KMS-11 (cell line): ENCODE results near the gene WNT2B.

Source experiments
- H2AFZ ChIP-seq: fragments of 200-600 bp; sonication (generic); 2 replicates; pipeline ENCODE4 v1.6.1; 2016; ENCODE audit warnings: antibody characterized with exemption, mixed run types, low read depth
- H3K27ac ChIP-seq: fragments of 200-600 bp; sonication (generic); 2 replicates; pipeline ENCODE4 v1.6.1; 2016; ENCODE audit warnings: mild to moderate bottlenecking, mixed run types
- H3K27me3 ChIP-seq: fragments of 200-600 bp; sonication (generic); 2 replicates; pipeline ENCODE4 v1.6.1; 2017; ENCODE audit warnings: mild to moderate bottlenecking, low read depth, mixed run types, moderate library complexity; ENCODE audit not compliant: insufficient read depth
- H3K36me3 ChIP-seq: fragments of 200-600 bp; sonication (generic); 2 replicates; pipeline ENCODE4 v1.6.1; 2017; ENCODE audit warnings: mild to moderate bottlenecking, mixed run types; ENCODE audit not compliant: insufficient read depth
- H3K4me1 ChIP-seq: fragments of 200-600 bp; sonication (generic); 2 replicates; pipeline ENCODE4 v1.6.1; 2016; ENCODE audit warnings: mild to moderate bottlenecking, low read depth, mixed run types; ENCODE audit not compliant: poor library complexity, severe bottlenecking
- H3K4me2 ChIP-seq: fragments of 200-600 bp; sonication (generic); 2 replicates; pipeline ENCODE4 v1.7.0; 2016; ENCODE audit warnings: mild to moderate bottlenecking, mixed run types
- H3K4me3 ChIP-seq: fragments of 200-600 bp; sonication (generic); IDR thresholded peaks from 2 replicates; pipeline ENCODE4 v1.6.1; 2017; ENCODE audit warnings: low read depth, low read length, mixed read lengths; ENCODE audit not compliant: insufficient read depth
- H3K79me2 ChIP-seq: fragments of 200-600 bp; sonication (generic); 2 replicates; pipeline ENCODE4 v1.6.1; 2016; ENCODE audit warnings: low read depth, mixed run types; ENCODE audit not compliant: insufficient read depth
- H3K9ac ChIP-seq: fragments of 200-600 bp; sonication (generic); 2 replicates; pipeline ENCODE4 v1.6.1; 2016; ENCODE audit warnings: mild to moderate bottlenecking, mixed run types
- H4K20me1 ChIP-seq: fragments of 200-600 bp; sonication (generic); 2 replicates; pipeline ENCODE4 v1.6.1; 2016; ENCODE audit warnings: mild to moderate bottlenecking, mixed run types; ENCODE audit not compliant: insufficient read depth
- TF ChIP-seq, protein P1 (sequence below): fragments of 200-600 bp; sonication (generic); conservative IDR thresholded peaks from 2 replicates; pipeline ENCODE4 v1.6.1; 2017; ENCODE audit warnings: low read depth, mild to moderate bottlenecking, antibody characterized with exemption, low read length, moderate library complexity, mixed read lengths

Gene WNT2B

DNA sequence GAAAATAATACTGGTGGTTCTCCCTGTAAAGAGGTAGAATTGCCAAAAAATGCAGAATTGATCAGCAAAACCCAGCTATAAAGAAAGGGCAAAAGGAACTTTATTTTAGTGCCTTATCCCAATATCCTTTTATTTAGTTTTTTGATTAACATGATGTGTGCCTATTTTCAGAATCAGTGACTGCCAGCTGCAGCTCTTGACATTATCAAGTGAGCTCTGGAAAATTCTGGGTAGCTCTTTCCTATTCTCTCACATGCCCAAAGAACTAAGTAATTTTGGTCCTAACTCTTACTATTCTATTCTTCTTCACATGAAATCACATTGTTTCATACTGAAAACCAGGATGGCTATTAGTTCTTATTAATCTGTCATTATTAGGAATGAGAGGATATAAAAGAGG lies 22.1 kb downstream of the WNT2B start:
- H3K27me3 ChIP-seq: no peaks in the 10 kb centered on the region
- no peak overlapping the region for H3K4me2 ChIP-seq
- H3K4me3 ChIP-seq: no peak overlapping the region
- TF ChIP-seq, protein P1, sequence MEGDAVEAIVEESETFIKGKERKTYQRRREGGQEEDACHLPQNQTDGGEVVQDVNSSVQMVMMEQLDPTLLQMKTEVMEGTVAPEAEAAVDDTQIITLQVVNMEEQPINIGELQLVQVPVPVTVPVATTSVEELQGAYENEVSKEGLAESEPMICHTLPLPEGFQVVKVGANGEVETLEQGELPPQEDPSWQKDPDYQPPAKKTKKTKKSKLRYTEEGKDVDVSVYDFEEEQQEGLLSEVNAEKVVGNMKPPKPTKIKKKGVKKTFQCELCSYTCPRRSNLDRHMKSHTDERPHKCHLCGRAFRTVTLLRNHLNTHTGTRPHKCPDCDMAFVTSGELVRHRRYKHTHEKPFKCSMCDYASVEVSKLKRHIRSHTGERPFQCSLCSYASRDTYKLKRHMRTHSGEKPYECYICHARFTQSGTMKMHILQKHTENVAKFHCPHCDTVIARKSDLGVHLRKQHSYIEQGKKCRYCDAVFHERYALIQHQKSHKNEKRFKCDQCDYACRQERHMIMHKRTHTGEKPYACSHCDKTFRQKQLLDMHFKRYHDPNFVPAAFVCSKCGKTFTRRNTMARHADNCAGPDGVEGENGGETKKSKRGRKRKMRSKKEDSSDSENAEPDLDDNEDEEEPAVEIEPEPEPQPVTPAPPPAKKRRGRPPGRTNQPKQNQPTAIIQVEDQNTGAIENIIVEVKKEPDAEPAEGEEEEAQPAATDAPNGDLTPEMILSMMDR: no peak
- H3K4me1 ChIP-seq: no peaks in the 10 kb centered on the region
- H2AFZ ChIP-seq: no peak overlapping the region
- H3K9ac ChIP-seq: no peak overlapping the region
- no peaks in the 10 kb centered on the region for H3K36me3 ChIP-seq
- no peak overlapping the region for H3K27ac ChIP-seq
- H3K79me2 ChIP-seq: no peaks in the 10 kb centered on the region
- no peaks in the 10 kb centered on the region for H4K20me1 ChIP-seq

DNA sequence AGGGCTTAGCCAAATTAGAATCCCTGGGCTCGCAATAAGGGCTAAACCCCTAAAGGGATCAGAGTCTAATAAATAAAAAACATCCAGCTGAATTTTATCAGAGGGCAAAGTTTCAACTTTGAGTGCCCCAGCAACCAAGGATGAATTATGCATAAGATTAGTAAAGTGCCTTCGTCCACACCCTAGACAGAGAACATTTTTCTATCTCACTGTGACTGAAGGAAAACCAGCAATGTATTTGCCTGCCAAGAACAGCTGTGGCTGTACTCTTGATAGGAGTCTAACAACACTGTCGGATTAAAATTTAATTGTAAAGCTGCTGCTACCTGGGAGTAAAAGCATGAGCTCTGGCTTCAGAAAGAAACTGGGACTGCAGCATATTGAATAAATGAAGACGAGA lies 23.3 kb downstream of the WNT2B start:
- Histone ChIP-seq H3K79me2 (no peaks in the 10 kb centered on the region), H2AFZ (no peak overlapping the region), H3K36me3 (no peaks in the 10 kb centered on the region), H3K4me1 (no peaks in the 10 kb centered on the region), H4K20me1 (no peaks in the 10 kb centered on the region), H3K4me2 (no peak overlapping the region), H3K4me3 (no peak overlapping the region), H3K27ac (no peak overlapping the region), H3K9ac (no peak overlapping the region), H3K27me3 (no peaks in the 10 kb centered on the region)
- TF ChIP-seq, protein P1: no peak

DNA sequence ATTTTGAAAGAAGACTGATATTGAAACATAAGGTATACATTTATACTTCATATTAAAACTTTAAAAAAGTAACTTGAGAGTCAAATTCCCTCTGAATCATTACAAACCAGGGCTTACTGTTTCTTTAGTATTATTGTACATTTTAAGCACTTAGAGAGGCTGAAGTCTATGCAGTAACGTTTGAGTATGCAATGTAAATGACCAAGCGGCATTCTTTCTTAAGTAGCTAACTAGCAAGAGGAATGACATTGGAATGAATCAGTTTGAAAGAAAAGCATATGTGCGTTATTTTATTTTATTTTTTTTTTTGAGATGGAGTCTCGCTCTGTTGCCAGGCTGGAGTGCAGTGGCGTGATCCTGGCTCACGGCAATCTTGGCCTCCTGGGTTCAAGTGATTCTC lies 24.3 kb downstream of the WNT2B start:
- Histone ChIP-seq H3K27me3 (no peaks in the 10 kb centered on the region), H3K27ac (no peak overlapping the region), H3K4me3 (no peak overlapping the region), H3K9ac (no peak overlapping the region), H3K4me1 (no peaks in the 10 kb centered on the region), H3K79me2 (no peaks in the 10 kb centered on the region), H3K4me2 (no peak overlapping the region), H2AFZ (no peak overlapping the region), H4K20me1 (no peaks in the 10 kb centered on the region), H3K36me3 (no peaks in the 10 kb centered on the region)
- TF ChIP-seq, protein P1: no peak

DNA sequence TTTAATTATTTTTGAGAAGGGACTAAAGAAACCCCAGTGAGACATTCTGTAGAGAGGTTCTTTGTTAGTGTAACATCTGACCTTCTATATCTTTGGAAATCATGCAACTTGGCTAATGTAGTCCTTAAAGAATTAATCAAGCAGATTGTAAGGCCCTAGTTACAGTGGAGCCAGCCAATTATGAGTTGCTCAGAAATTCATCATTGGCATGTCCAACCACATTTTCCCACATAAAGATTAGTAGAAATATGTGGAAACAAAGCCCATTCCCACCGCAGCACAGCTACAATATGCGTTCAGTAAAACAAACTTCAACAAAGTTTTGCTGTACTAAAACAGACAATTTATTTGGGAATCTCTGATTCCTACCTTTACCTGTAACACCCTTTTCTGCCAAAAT lies 27.8 kb downstream of the WNT2B start:
- Histone ChIP-seq H2AFZ (no peak overlapping the region), H3K9ac (no peak overlapping the region), H3K27me3 (no peaks in the 10 kb centered on the region), H4K20me1 (no peaks in the 10 kb centered on the region), H3K4me2 (no peak overlapping the region), H3K79me2 (no peaks in the 10 kb centered on the region), H3K36me3 (no peaks in the 10 kb centered on the region), H3K4me1 (no peaks in the 10 kb centered on the region), H3K4me3 (no peak overlapping the region), H3K27ac (no peak overlapping the region)
- TF ChIP-seq, protein P1: no peak

DNA sequence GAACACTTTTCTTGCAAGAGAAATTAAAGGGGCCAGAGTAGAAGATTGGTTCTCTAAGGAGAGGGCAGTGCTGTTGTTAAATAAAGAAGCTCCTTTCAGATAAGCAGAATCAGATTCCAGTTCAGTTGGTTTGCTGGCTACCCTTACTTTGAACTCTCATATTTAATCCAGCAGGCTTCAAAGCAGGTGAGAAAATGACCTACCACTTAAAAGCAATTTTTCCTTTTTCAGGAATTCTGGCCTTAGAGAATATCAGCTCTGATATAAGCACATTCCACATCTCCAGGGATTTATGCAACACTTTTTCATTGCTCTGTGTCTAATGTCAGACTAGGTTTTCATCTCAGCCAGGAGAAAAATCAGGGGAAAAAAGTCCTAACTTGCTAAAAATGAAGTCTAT lies 28.7 kb downstream of the WNT2B start:
- no peaks in the 10 kb centered on the region for H3K79me2 ChIP-seq
- H4K20me1 ChIP-seq: no peaks in the 10 kb centered on the region
- no peak overlapping the region for H3K4me2 ChIP-seq
- no peak overlapping the region for H3K4me3 ChIP-seq
- H3K27ac ChIP-seq: no peak overlapping the region
- H3K27me3 ChIP-seq: no peaks in the 10 kb centered on the region
- H3K4me1 ChIP-seq: no peaks in the 10 kb centered on the region
- no peak overlapping the region for H2AFZ ChIP-seq
- H3K36me3 ChIP-seq: no peaks in the 10 kb centered on the region
- TF ChIP-seq, protein P1: no peak
- H3K9ac ChIP-seq: no peak overlapping the region
